HG03571 (cell line): ENCODE results near the gene IFNK.
"Not testable (repeated sequence)": the region's sequence is repeated elsewhere in the genome, so short reads cannot be mapped to it uniquely, and the experiment has no call there.

Experiments used
- ATAC-seq: cut with Tn5 transposase; IDR thresholded peaks from one replicate; pipeline ENCODE4 v1.9.1; 2021; ENCODE audit not compliant: unreplicated experiment

IFNK gene, protein sequence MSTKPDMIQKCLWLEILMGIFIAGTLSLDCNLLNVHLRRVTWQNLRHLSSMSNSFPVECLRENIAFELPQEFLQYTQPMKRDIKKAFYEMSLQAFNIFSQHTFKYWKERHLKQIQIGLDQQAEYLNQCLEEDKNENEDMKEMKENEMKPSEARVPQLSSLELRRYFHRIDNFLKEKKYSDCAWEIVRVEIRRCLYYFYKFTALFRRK

DNA sequence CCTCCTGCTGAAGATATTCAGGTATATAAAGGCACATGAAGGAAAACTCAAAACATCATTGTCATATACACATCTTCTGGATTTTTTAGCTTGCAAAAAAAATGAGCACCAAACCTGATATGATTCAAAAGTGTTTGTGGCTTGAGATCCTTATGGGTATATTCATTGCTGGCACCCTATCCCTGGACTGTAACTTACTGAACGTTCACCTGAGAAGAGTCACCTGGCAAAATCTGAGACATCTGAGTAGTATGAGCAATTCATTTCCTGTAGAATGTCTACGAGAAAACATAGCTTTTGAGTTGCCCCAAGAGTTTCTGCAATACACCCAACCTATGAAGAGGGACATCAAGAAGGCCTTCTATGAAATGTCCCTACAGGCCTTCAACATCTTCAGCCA lies at the start of gene IFNK:
TSS of gene IFNK (plus strand) at position 55 of the 400 bp plus-strand sequence. CDS start at position 102, 47 bp downstream.
- ATAC-seq: no peak

DNA sequence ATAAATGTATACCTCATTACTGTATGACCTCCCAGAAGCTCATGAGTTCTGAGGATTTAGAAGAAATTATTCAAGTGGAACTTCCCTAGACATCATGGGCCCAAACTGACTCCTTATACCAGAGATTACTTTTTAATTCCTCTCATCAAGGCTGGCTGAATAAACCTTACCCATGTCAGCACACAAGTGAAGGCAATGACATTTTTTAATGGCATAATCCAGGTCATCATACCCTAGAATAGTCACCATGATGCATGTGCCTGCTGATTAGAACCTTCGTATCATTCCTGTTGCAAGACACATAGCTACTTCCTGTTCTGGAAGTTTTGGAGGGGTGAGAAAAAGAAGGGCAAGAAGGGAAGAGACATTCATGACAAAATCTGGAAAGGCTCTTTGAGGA lies 49.8 kb upstream of the IFNK start:
- no peak for ATAC-seq

DNA sequence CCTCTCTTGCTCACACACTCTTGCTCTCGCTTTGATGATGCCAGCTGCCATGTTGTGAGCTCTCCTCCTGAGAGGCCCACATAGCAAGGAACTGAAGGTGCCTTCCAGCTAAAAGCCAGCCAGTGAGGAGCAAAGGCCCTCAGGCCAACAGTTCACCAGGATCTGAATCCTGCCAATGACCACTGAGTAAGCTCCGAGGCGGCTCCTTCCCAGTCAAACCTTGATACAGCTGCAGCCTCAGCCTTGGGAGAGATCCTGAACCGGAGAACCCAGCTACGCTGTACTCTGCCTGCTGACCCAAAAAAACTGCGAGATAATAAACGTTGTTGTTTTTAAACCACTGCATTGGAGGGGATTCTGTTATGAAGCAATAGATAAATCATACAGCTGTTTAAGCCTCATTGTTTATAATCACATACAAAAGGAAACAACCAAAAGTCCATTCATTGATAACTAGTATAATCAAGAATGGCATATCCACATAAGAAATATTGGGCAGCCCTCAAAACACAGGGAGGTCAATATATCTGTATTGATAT lies 49.0 kb upstream of the IFNK start:
- ATAC-seq: no peak

DNA sequence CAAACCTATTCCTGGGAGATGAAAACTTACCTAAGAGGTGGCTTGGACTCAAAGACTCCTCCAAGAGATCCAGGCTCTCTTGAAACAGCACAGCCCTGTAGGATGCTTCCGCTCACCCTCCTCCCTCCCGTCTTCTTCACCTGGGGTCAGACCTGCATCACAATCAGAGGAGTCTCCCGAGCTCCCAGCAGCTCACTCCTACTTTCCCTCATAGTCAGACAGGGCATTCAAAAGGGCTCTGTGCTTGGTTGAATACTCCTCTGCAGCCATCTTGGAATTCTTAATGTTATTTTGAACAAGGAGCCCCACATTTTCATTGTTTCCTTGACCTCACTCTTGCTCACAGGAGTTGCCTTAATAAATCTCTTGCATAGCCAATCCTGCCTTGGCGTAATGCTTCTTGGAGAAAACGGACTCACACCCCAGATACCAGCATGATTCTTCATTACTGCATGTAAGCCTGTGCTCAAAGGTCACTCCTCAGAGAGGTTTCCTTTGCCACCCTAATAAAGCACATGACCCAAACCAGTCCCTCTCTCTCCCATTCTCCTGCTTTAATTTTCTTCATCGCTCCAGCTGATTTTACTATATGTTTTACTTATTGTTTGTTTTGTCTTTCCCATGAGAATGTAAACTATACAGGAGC lies 47.1 kb upstream of the IFNK start:
- ATAC-seq: no peak

DNA sequence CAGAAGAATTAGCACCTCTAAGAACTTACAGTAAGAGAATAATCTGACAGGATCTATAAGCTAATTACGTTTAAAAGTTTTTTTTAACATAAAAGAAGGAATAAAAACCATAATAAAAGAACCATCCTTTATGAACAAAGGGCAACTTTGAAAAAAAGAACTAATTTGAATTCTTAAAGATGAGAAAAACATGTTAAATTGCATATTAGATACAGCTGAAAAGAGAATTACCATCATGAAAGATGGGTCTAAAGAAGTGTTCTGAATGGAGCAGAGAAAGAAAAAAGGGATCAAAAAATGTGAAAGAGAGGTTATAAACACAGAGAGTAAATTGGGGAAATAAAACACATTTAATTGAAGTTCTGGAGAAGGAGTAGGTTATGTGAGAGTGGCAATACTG lies 45.8 kb upstream of the IFNK start:
- ATAC-seq: no peak

DNA sequence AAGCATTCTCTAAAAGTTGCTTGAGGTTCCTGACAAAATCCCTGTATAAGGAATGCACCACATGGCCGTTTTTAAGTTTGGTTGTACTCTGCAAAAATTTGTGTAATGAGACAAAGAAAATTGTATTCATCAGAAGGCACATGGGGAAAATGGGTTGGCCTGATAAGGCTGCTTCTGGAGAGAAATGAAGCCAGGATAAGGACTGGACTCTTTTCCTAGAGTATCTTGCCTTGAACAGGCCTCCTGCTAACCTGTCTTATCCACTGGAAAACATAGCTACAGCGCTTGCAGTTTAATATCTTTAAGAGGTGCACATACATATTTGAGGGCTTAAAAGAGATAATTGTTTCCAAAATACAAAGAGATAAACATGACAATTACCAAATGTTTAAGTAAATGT lies 41.4 kb upstream of the IFNK start:
- ATAC-seq: no peak

DNA sequence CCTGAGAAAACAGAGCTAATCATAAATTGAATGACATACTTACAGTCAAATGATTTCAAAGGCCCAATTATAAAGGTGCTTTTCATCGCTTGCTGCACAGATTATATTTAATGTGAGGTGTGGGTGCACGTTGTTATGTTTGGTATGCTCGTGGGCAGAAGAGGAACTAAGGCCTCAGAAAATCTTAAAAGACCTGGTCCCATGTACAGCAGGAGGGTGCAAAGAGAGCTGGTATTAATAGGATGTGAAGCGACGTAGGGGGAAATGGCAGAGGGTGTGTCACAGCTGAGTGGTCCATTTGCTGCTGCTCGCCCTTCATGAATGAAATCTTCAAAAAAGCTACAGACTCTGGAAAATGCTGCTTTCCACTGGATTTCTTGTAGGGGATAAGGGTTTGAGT lies 40.5 kb upstream of the IFNK start:
- no peak for ATAC-seq

DNA sequence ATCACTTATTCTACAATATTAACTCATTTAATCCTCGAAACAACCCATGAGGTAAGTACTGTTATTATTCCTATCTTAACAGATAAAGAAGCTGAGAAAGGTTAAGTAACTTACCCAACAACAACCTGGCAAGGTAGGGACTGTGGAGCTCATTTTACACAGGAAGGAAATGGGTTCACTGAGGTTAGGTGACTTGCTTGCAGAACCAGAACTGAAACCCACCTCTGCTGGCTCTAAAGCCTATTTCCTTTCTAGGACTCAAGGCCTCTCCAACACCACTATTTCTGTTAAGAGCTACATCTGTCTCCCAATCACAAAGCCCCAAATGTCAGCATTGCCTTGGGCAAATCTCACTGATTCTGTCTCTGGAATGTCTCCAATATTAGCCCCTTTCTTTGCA lies 38.9 kb upstream of the IFNK start:
- ATAC-seq: peak; percentile 89

DNA sequence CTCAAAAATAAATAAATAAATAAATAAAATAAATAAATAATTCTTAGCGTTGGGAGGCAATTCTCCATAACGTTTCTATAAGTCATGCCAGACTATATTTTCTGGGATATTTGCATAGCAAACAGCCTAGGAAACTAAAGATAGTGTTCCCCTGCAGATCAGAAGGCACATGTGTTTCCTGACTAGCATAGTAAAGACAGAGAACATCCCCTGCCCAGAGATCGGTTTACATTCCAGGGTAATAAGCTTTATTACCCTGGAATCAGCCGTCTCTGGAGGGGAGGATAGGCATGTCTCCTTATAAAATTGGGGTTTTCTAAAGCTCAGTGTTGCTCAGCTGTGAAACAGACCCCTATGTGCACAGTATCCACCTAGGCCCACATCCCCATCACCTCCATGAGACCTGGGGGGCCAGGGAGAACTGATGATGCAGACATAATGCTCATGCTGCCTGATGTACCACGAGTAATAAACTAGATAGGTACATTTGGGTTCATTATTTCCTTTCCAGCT lies 36.9 kb upstream of the IFNK start:
- ATAC-seq: no peak

DNA sequence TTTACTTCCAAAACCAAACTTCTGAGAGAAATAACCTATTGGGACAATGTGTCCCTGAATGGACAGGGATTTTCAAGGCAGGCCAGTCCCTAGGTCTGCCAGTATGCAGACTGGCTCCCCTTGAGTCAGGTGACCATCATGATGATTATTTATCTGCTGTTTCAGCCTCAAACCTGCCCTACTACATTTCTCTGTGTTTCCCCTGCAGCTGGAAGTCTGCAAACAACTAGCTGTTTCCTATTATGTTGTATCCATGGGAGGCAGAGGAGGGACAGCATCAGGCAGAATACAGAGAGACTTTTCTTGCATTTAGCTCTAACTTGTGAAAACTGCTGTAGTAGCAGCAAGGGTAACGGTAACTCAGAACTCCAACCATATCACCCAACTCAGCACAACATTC lies 36.2 kb upstream of the IFNK start:
- ATAC-seq: no peak

DNA sequence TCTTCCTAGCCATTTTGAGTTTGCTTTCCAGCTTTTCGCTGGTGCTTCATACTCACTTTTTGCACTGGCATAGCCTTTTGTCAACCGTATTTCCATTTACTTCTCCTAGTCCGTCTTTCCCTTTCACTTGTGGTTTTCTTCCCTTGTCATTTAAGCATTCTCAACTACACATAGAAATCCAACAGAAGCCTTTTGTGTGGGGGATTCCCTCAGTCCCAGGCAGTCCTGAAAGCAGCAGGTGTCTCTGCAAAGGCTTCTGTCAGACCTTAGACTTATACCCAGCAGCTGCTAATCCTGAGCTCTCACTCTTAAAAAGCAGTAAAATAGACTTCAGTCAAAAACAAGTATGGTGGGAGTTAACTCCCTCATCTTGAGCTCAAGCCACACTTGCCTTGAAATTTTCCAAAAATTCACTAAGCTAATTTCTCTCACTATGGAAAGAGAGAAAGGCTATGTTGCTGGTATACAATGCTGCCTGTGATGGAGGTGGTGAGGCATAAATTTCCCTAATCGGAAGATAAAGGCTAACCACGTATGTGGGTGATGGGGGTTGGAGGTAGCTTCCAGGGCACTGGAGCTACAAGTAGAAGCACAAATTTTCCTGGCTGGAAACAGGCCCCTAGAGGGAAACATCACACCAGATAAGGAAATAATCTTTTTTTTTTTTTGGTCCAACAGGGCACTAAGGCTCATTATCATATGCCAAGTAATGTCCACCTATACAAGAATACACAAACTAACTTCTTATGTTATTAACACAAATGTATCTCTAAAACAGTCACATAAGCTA lies 34.8 kb upstream of the IFNK start:
- peak; percentile 49 for ATAC-seq

DNA sequence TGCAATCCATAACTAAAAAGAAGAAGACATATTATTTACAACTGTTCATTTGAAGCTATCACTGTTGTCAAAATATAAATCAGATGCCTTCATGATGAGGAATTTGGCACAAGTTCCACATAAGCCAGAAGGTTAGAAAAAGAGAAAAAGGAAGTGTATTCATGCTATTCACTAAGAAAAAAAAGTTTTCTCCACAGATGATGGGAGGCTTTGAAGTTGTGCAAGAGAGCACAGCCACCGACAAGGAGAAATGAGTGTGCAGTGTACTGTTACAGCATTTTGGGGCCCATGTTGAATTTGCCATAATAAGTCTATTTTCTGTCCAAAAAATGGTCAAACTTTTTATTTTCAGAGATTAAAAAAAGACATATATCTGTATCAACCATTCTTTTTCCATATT lies 32.9 kb upstream of the IFNK start:
- no peak for ATAC-seq

DNA sequence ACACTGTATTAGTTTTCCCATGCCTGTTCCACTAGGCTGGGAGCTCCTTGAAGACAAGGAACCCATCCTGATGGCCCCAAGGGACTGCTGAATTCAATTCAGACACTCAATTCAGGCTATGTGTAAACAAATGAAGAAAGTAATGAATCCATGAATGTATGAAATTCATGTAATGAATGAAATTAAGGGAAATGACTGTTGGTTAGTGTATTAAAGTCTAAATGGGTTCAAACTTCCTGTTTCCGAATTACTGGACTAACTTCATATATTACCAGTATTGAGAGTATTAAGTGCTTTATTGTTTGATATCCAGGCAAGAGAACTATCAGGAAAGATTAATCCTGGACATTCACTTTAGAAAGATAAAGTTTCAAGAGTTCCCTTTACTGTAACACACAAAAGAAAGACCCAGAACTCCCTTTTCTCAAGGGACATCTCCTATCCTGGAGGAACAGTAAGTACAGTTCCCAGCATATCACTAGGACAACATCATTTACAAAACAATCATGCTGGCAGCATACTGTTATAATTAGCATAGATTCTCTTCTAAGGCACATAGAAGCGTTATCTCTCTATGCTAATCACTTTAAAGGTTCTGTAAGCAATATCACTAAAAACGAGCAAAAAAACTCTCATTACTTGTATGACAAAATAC lies 28.5 kb upstream of the IFNK start:
- ATAC-seq: no peak

DNA sequence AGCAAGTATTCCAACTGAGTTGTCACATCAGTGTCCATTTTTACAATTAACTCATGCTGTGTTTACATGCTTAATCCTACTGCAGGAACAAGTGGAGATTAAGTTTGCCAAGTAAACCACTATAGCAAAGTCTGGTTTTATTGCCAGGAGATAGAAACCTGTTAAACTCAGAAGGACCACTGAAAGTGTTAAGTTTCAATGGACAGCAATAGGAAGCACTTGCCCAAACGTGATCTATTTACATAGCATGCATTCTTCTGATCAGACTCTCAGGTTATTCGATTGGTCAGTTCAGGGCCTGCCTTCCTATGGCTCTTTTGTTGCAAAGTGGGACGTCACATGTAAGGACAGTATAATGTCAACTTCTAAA lies 28.0 kb upstream of the IFNK start:
- ATAC-seq: no peak

DNA sequence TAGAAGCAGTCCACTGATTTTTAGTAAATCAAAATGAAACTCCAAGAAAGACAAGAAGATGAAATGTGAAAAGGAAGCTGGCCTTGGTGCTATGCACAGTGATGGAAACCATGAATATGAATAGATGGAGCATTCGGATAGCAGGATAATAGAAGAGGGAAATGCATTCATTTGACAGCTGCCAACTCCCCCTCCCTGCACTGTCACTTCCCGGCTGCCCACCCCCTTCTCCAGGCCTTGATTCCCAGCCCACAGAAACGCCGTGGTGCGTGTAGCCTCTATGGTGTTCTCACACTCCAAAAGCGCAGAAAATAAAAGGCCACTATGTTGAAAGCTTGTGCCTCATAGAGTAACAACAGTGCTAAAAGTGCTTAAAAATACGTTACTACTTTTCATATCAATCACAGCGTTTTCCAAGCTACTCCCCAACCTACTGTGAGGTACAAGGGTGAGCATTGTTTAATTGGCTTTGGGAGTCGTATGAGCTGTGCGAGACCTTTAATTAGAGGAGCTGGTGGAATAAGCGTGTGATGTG lies 26.1 kb upstream of the IFNK start:
- ATAC-seq: no peak

DNA sequence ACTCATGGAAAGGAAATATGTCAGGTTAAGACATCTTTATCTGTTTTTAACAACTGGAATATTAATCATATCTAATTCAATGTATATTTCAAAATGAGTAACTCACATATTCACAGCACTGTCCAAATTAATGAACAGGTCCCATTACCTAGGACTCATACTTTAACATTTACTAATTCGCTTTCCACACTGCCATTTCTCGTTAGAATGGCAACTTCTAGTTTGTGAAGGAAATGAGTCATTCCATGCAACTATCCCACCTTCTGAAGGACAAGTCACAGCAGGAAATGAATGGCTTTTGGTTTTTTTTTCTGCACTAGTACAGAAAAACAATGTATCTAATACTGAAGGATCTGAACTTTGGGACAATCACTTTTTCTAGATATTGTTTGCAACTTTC lies 24.6 kb upstream of the IFNK start:
- peak; percentile 57 for ATAC-seq

DNA sequence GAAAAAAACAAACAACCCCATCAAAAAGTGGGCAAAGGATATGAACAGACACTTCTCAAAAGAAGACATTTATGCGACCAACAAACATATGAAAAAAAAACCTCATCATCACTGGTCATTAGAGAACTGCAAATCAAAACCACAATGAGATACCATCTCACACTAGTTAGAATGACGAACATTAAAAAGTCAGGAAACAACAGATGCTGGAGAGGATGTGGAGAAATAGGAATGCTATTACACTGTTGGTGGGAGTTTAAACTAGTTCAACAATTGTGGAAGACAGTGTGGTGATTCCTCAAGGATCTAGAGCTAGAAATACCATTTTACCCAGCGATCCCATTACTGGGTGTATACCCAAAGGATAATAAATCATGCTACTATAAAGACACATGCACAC lies 23.2 kb upstream of the IFNK start:
- ATAC-seq: not testable (repeated sequence)

DNA sequence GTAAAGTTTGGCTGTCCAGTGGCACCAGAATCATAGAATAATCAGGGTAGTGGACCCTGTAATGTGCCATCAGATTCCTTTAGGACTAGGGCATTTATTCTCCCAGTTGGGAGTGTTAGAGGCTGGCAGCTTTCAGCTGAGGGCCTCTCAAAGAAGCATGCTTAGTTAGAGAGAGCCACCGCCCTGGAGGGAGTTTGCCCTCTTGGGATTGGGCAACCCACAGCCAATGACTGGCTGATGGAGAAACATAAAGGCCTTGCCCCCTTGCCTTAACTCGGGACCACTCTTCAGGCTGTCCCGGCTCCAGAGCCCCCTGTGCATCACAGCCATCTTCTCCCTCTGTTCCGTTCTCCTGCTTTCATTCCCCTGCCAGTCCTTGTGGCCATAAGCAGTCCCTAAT lies 20.5 kb upstream of the IFNK start:
- no peak for ATAC-seq

DNA sequence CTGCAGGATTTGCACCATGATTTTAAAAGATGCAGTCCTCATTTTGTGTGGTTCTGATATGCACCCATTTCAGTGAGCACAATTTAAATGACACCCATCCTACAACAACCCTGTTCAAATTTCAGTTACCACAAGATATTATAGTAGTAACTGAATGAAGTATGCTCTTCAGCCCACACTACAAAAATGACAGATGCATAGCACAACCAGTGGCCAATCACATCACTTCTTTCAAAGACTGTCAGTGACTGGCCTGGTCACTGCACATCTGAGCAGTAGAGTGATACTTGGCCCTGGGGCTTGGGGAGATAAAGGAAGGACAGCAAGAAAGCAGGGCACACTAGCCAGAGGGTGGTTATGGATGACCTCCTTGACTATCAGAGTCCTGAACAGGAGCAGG lies 19.8 kb upstream of the IFNK start:
- ATAC-seq: no peak

DNA sequence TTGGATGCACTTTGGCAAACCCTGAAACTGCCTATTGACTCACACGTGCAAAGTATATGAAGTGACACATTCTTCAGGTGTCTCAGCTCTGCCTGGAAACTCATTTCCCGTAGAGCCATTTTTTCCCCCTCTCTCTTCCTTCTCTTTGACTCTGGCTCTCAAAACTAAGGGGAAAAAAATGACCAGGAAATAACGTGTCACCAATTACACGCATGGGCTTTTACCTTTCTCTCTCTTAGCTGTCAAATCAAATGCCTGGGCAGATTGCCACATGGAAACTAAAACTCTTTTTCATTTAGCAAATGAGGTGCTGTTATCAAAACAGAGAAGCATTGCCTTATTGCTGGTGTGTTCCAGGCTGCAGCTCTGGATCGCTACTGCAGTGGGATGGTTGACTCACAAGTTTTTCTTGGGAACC lies 18.3 kb upstream of the IFNK start:
- no peak for ATAC-seq

DNA sequence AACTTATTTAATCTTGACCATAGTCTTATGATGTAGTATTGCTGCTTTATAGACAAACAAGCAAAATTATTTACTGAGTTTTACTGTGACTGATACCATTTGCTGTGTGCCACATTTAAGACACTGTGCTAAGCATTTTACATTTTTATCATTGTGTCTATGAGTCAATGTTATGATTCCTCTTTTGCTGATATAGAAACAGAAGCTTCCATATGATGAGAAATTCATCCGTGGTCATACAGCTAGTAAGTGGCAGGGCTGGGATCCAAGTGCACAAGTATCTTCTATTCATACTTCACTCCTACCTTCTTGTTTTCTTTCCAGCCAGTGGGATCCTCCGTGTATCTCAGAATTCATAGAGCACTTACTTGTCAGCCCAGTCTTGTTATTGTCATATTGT lies 17.1 kb upstream of the IFNK start:
- no peak for ATAC-seq
